ENCODE results near the gene CBR3. TPM values are rescaled to one million over a fixed set of nuclear protein-coding genes. Genes with fewer than 3 reads are reported as not detected.

CBR3 gene
- total RNA-seq, 1 donor from 2014 or later = 2.8 TPM

GRCh38 chr21:36155603-36156338 is 20.9 kb downstream of the CBR3 start:
- peaks cover 33% of the 10 kb centered on the region for H3K79me2 ChIP-seq (ENCODE audit: insufficient read depth, low read length)
- peak overlapping the region; percentile 85 for H3K9ac ChIP-seq (ENCODE audit: low read length)
- H2AFZ ChIP-seq (ENCODE audit: low read depth, low read length) = peak overlapping the region; percentile 90
- peak overlapping the region; percentile 97 for H3K4me2 ChIP-seq (ENCODE audit: low read length)
- no peak for FAIRE-seq
- peak overlapping the region; percentile 25 for H3K27ac ChIP-seq (ENCODE audit: low read depth, low read length)
- H3K27me3 ChIP-seq (ENCODE audit: insufficient read depth, low read length) = no peaks in the 10 kb centered on the region
- TF ChIP-seq CTCF (IDR thresholded peaks at IDR 0.05; ENCODE audit: insufficient read depth, low read depth, low read length) (no peak), EZH2 (IDR thresholded peaks at IDR 0.05; ENCODE audit: insufficient read depth, low read length) (no peak)
- no peaks in the 10 kb centered on the region for H3K9me3 Mint-ChIP-seq (ENCODE audit: unreplicated experiment)
- H4K20me1 ChIP-seq (ENCODE audit: insufficient read depth, low read length) = peaks cover 8% of the 10 kb centered on the region
- peaks cover 10% of the 10 kb centered on the region for H3K4me1 ChIP-seq (ENCODE audit: insufficient read depth, low read length)
- peaks cover 5% of the 10 kb centered on the region for H3K4me1 Mint-ChIP-seq (ENCODE audit: low read depth, unreplicated experiment)
- peaks cover 3% of the 10 kb centered on the region for H3K36me3 ChIP-seq (ENCODE audit: insufficient read depth, low read length)
- no peaks in the 10 kb centered on the region for H3K27me3 Mint-ChIP-seq (ENCODE audit: low read depth, unreplicated experiment)
- no peaks in the 10 kb centered on the region for H3K9me3 ChIP-seq (ENCODE audit: insufficient read depth, low read depth, low read length)
- H3K4me3 Mint-ChIP-seq (ENCODE audit: unreplicated experiment) = peak overlapping the region; percentile 80
- no peak overlapping the region for H3K27ac Mint-ChIP-seq (ENCODE audit: unreplicated experiment)
- no peak for DNase-seq (ENCODE audit: low read depth)
- peaks cover 2% of the 10 kb centered on the region for H3K36me3 Mint-ChIP-seq (ENCODE audit: low read depth, unreplicated experiment)
- peak overlapping the region; percentile 73 for H3K4me3 ChIP-seq (ENCODE audit: insufficient read depth, low read depth, low read length)

- H3K79me2 ChIP-seq (ENCODE audit: insufficient read depth, low read length) = peaks cover 39% of the 10 kb centered on the region
- no peaks in the 10 kb centered on the region for H3K27me3 ChIP-seq (ENCODE audit: insufficient read depth, low read length)
- no peaks in the 10 kb centered on the region for H3K9me3 ChIP-seq (ENCODE audit: insufficient read depth, low read depth, low read length)
- peak overlapping the region; percentile 80 for H3K4me3 Mint-ChIP-seq (ENCODE audit: unreplicated experiment)
- DNase-seq (ENCODE audit: low read depth) = peak; percentile 85
- peak overlapping the region; percentile 64 for H3K27ac ChIP-seq (ENCODE audit: low read depth, low read length)
- H3K4me2 ChIP-seq (ENCODE audit: low read length) = peak overlapping the region; percentile 97
- peak overlapping the region; percentile 73 for H3K4me3 ChIP-seq (ENCODE audit: insufficient read depth, low read depth, low read length)
- H3K27ac Mint-ChIP-seq (ENCODE audit: unreplicated experiment) = no peak overlapping the region
- peaks cover 11% of the 10 kb centered on the region for H4K20me1 ChIP-seq (ENCODE audit: insufficient read depth, low read length)
- TF ChIP-seq EZH2 (IDR thresholded peaks at IDR 0.05; ENCODE audit: insufficient read depth, low read length) = no peak
- TF ChIP-seq CTCF (IDR thresholded peaks at IDR 0.05; ENCODE audit: insufficient read depth, low read depth, low read length) = no peak
- peak overlapping the region; percentile 90 for H2AFZ ChIP-seq (ENCODE audit: low read depth, low read length)
- H3K36me3 ChIP-seq (ENCODE audit: insufficient read depth, low read length) = peaks cover 3% of the 10 kb centered on the region
- FAIRE-seq = no peak
- peaks cover 5% of the 10 kb centered on the region for H3K4me1 Mint-ChIP-seq (ENCODE audit: low read depth, unreplicated experiment)
- H3K36me3 Mint-ChIP-seq (ENCODE audit: low read depth, unreplicated experiment) = peaks cover 2% of the 10 kb centered on the region
- peaks cover 10% of the 10 kb centered on the region for H3K4me1 ChIP-seq (ENCODE audit: insufficient read depth, low read length)
- H3K27me3 Mint-ChIP-seq (ENCODE audit: low read depth, unreplicated experiment) = no peaks in the 10 kb centered on the region
- H3K9ac ChIP-seq (ENCODE audit: low read length) = peak overlapping the region; percentile 85
- H3K9me3 Mint-ChIP-seq (ENCODE audit: unreplicated experiment) = no peaks in the 10 kb centered on the region
Measured at GRCh38 chr21:36156339-36156814, 21.5 kb downstream of the CBR3 start.
